Stomach (tissue), 9 donors: ENCODE results near the gene PCDHGA7. TPM values are rescaled to one million over a fixed set of nuclear protein-coding genes. Genes with fewer than 3 reads are reported as not detected.

ENCODE experiments used
- DNase-seq, 2 donors: peaks; one replicate each; pipeline versions ENCODE4 v3.0.0 to v3.0.0-alpha.2; 2013 to 2019
- H3K27ac ChIP-seq, 5 donors: fragments of 200-600 bp in 4 of 5; sonication (generic) in 4 of 5; one replicate each; pipeline ENCODE4 v1.5.1; 2013 to 2019; ENCODE audit warnings: mild to moderate bottlenecking in 1 of 5, moderate library complexity in 1 of 5
- H3K27me3 ChIP-seq, 3 donors: fragments of 200-600 bp; sonication (generic); one replicate each; pipeline ENCODE4 v1.5.1; 2017 to 2019; ENCODE audit warnings: mixed run types in 1 of 3
- H3K36me3 ChIP-seq, 4 donors: fragments of 200-600 bp; sonication (generic); 1 replicate in 3 of 4; 2 replicates in 1 of 4; pipeline ENCODE4 v1.5.1; 2016 to 2019
- H3K4me1 ChIP-seq, 4 donors: fragments of 200-600 bp; sonication (generic); one replicate each; pipeline ENCODE4 v1.5.1; 2016 to 2019
- H3K4me3 ChIP-seq, 4 donors: fragments of 200-600 bp; sonication (generic) in 3 of 4; one replicate each; pipeline ENCODE4 v1.5.1; 2016 to 2019; ENCODE audit warnings: mild to moderate bottlenecking in 1 of 4
- H3K9me3 ChIP-seq, 4 donors: fragments of 200-600 bp; sonication (generic); one replicate each; pipeline ENCODE4 v1.5.1; 2016 to 2019
- EP300 ChIP-seq: sonication (generic); formaldehyde crosslinking; IDR thresholded peaks from one replicate; pipeline ENCODE4 v1.6.1; 2017; ENCODE audit warnings: antibody characterized with exemption
- POLR2A ChIP-seq, 4 donors: fragments of 450-650 bp; IDR thresholded peaks; one replicate each; pipeline ENCODE4 v1.6.1; 2016; ENCODE audit warnings: antibody characterized with exemption in 4 of 4, control low read depth in 2 of 4, mild to moderate bottlenecking in 1 of 4, moderate library complexity in 1 of 4
- POLR2AphosphoS5 ChIP-seq, 3 donors: sonication (generic); formaldehyde crosslinking; IDR thresholded peaks; one replicate each; pipeline ENCODE4 v1.6.1; 2016; ENCODE audit warnings: antibody characterized with exemption in 3 of 3
- WGBS, 5 donors: extraction: QIAGEN DNeasy Blood & Tissue Kit in 3 of 5; methylation state at CpG; one replicate each; pipeline versions ENCODE4 v1.1.5 to v1.1.7; 2013 to 2018; 5-methylcytosine and 5-hydroxymethylcytosine counted together
- intact Hi-C: fragments of 100-400 bp; cut with DNase I; formaldehyde crosslinking; loops from one replicate; pipeline ENCODE4 v1.15.1; 2023; ENCODE audit warnings: low total_unique reads
- polyA plus RNA-seq, 3 donors: library from polyadenylated mRNA; stranded (reverse); fragments of 200-250 nt; gene quantifications; one replicate each; pipeline ENCODE4 v1.2.3, GENCODE V29; 2013
- total RNA-seq, 5 donors: library from RNA; depleted of rRNA; stranded (reverse); fragments of >200 nt; gene quantifications; one replicate each; pipeline versions ENCODE4 v1.1.0 to v1.2.3, GENCODE V29; 2014 to 2016
- TF ChIP-seq, protein P1 (sequence below), 7 experiments: fragments of 450-650 bp in 4 of 7; fragments of 200-600 bp in 3 of 7; sonication (generic) in 3 of 7; IDR thresholded peaks; one replicate each; pipeline ENCODE4 v1.5.1; 2016 to 2019; ENCODE audit warnings: antibody characterized with exemption in 7 of 7, control low read depth in 2 of 7, mild to moderate bottlenecking in 1 of 7
- donor health status: healthy with polysubstance abuse.
- donor health status: Bipolar disorder and iron deficiency.
- donor health status: healthy.

The PCDHGA7 gene
- total and polyA plus RNA-seq, 8 donors: 0.06 to 29.0 (median 1.0) TPM; not detected in 2

DNA sequence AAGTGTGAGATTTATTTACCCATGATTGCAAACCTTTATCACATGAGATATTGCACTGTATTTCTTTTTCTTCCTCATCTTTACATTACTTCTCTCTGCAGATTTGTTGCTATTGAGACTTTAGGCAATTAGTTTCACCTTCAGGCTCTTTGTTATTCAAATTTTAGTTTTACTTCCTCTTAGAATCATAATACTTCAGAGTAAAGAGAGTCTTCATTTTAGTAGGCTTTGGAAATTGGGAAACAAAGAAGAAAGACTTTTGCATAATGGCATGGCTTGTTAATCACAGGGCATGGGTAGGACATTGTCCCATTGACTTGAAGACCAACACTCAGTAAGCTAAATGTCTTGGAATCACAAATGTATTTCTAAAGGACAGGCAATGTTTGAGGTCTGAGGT, 19.8 kb upstream of the PCDHGA7 start:
- no peak for TF ChIP-seq EP300
- TF ChIP-seq, protein P1, sequence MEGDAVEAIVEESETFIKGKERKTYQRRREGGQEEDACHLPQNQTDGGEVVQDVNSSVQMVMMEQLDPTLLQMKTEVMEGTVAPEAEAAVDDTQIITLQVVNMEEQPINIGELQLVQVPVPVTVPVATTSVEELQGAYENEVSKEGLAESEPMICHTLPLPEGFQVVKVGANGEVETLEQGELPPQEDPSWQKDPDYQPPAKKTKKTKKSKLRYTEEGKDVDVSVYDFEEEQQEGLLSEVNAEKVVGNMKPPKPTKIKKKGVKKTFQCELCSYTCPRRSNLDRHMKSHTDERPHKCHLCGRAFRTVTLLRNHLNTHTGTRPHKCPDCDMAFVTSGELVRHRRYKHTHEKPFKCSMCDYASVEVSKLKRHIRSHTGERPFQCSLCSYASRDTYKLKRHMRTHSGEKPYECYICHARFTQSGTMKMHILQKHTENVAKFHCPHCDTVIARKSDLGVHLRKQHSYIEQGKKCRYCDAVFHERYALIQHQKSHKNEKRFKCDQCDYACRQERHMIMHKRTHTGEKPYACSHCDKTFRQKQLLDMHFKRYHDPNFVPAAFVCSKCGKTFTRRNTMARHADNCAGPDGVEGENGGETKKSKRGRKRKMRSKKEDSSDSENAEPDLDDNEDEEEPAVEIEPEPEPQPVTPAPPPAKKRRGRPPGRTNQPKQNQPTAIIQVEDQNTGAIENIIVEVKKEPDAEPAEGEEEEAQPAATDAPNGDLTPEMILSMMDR (IDR thresholded peaks at IDR 0.05): no peak
- no peak for TF ChIP-seq POLR2AphosphoS5 (IDR thresholded peaks at IDR 0.05)
- no peak for TF ChIP-seq POLR2A (IDR thresholded peaks at IDR 0.05)
- H3K36me3 ChIP-seq: peaks cover 0 to 5% (median 0%) of the 10 kb centered on the region in 4 donors
- no peak overlapping the region for H3K27ac ChIP-seq
- H3K4me3 ChIP-seq: no peak overlapping the region
- H3K4me1 ChIP-seq: no peaks in the 10 kb centered on the region
- DNase-seq: no peak
- intact Hi-C loops: no loop called here
- peaks cover 5 to 83% (median 40%) of the 10 kb centered on the region in 3 donors for H3K27me3 ChIP-seq
- peaks cover 60 to 97% (median 97%) of the 10 kb centered on the region in 4 donors for H3K9me3 ChIP-seq

DNA sequence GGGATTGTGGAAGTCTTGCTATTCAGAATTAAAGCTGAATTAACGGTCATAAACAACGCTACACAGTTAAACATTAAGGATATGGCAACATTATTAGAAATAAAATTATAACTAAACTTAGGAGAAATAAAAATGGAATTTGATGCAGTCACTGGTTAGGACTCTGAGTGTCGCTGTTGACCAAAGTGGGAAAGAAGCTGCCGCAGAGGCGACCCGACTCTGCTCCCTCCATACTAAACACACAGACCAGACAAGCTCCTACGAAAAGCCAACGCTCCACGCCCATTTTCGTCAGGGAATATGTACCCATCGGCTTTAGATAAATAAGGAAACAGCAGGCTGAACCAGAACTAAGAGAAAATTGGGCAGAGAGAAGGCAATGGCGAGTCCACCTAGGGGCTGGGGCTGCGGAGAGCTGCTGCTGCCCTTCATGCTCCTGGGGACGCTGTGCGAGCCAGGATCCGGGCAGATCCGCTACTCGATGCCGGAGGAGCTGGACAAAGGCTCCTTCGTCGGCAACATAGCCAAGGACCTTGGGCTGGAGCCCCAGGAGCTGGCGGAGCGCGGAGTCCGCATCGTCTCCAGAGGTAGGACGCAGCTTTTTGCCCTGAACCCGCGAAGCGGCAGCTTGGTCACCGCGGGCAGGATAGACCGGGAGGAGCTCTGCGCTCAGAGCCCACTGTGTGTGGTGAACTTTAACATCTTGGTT, 18.4 kb upstream of the PCDHGA7 start, which contains the start of gene PCDHGA5:
Gene PCDHGA5, plus strand, starts transcription at position 211 of the 709 bp plus-strand sequence. Its CDS starts 169 bp downstream, at position 380.
- H3K4me3 ChIP-seq: no peak within 1 kb of the TSS
- H3K27me3 ChIP-seq: peaks cover 5 to 79% (median 40%) of the 10 kb centered on the region in 3 donors
- WGBS, 5 donors: 16 to 28% (median 19%) methylated on average over 32 to 34 of the region's 34 CpGs
- DNase-seq: peak in 1 of 2 donors; percentile 22
- intact Hi-C loops: no loop called here
- no peak within 1 kb of the TSS for H3K27ac ChIP-seq
- H3K36me3 ChIP-seq: peaks cover 0 to 5% (median 0%) of the 10 kb centered on the region in 4 donors
- no peaks in the 10 kb centered on the region for H3K4me1 ChIP-seq
- TF ChIP-seq POLR2AphosphoS5 (IDR thresholded peaks at IDR 0.05) (no peak), EP300 (no peak), POLR2A (IDR thresholded peaks at IDR 0.05) (no peak)
- TF ChIP-seq, protein P1 (IDR thresholded peaks at IDR 0.05): no peak
- H3K9me3 ChIP-seq: peaks cover 61 to 100% (median 88%) of the 10 kb centered on the region in 4 donors

DNA sequence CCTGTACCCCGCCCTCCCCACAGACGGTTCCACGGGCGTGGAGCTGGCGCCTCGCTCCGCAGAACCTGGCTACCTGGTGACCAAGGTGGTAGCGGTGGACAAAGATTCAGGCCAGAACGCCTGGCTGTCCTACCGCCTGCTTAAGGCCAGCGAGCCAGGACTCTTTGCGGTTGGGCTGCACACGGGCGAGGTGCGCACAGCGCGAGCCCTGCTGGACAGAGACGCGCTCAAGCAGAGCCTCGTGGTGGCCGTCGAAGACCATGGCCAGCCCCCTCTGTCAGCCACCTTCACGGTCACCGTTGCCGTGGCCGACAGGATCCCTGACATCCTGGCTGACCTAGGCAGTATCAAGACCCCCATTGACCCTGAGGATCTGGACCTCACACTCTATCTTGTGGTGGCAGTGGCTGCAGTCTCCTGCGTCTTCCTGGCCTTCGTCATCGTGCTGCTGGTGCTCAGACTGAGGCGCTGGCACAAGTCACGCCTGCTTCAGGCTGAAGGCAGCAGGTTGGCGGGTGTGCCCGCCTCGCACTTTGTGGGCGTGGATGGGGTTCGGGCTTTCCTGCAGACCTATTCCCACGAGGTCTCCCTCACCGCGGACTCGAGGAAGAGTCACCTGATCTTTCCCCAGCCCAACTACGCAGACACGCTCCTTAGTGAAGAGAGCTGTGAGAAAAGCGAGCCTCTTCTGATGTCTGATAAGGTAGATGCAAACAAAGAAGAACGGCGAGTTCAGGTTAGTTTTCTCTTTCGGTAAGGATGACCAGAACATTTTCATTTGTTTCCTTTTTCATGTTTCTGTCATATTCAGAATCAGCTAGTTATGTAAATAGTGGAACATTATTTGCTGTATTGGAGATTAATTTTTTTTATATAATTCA, 16.3 kb upstream of the PCDHGA7 start:
- DNase-seq: no peak
- intact Hi-C loops: no loop called here
- H3K9me3 ChIP-seq: peaks cover 57 to 100% (median 86%) of the 10 kb centered on the region in 4 donors
- 31 to 45% (median 32%) methylated on average over 30 to 46 of the region's 46 CpGs for WGBS, 5 donors
- no peaks in the 10 kb centered on the region for H3K4me1 ChIP-seq
- H3K27me3 ChIP-seq: peaks cover 3 to 79% (median 45%) of the 10 kb centered on the region in 3 donors
- H3K4me3 ChIP-seq: no peak overlapping the region
- H3K36me3 ChIP-seq: peaks cover 0 to 4% (median 0%) of the 10 kb centered on the region in 4 donors
- TF ChIP-seq, protein P1 (IDR thresholded peaks at IDR 0.05): no peak
- no peak for TF ChIP-seq EP300
- no peak for TF ChIP-seq POLR2A (IDR thresholded peaks at IDR 0.05)
- TF ChIP-seq POLR2AphosphoS5 (IDR thresholded peaks at IDR 0.05): no peak
- H3K27ac ChIP-seq: no peak overlapping the region
